Lung (tissue), 12 donors: ENCODE data around the gene ARHGEF28. TPM values are rescaled to one million over a fixed set of nuclear protein-coding genes. Genes with fewer than 3 reads are reported as not detected.

Source experiments
- ATAC-seq: fragments of 200-7000 bp; cut with Tn5 transposase; one replicate; pipeline ENCODE4 v1.9.1; 2020; ENCODE audit warnings: moderate number of reproducible peaks; ENCODE audit not compliant: insufficient read depth, low FRiP score
- DNase-seq, 3 donors: peaks; one replicate each; pipeline ENCODE4 v3.0.0-alpha.2; 2013 to 2017
- H3K27ac ChIP-seq, 2 donors: one replicate each; pipeline ENCODE4 v1.5.1; 2013; ENCODE audit warnings: mild to moderate bottlenecking in 2 of 2, moderate library complexity in 2 of 2, control low read depth in 1 of 2, inconsistent platforms in 1 of 2, low read depth in 1 of 2, low read length in 1 of 2
- H3K27me3 ChIP-seq, 3 donors: one replicate each; pipeline ENCODE4 v1.5.1; 2013; ENCODE audit warnings: low read length in 2 of 3; ENCODE audit not compliant: control insufficient read depth in 3 of 3, insufficient read depth in 3 of 3
- H3K36me3 ChIP-seq, 4 donors: one replicate each; pipeline ENCODE4 v1.5.1; 2013; ENCODE audit warnings: low read length in 4 of 4, mild to moderate bottlenecking in 1 of 4, moderate library complexity in 1 of 4; ENCODE audit not compliant: control insufficient read depth in 4 of 4, insufficient read depth in 4 of 4
- H3K4me1 ChIP-seq, 5 donors: one replicate each; pipeline ENCODE4 v1.5.1; 2013; ENCODE audit warnings: low read length in 5 of 5, mild to moderate bottlenecking in 2 of 5, moderate library complexity in 1 of 5; ENCODE audit not compliant: control insufficient read depth in 5 of 5, insufficient read depth in 5 of 5
- H3K4me3 ChIP-seq: one replicate; pipeline ENCODE4 v1.5.1; 2013; ENCODE audit warnings: mild to moderate bottlenecking, control low read depth, moderate library complexity
- H3K9ac ChIP-seq, 2 donors: one replicate each; pipeline ENCODE4 v1.5.1; 2013; ENCODE audit warnings: low read length in 2 of 2, control low read depth in 1 of 2; ENCODE audit not compliant: insufficient read depth in 1 of 2
- H3K9me3 ChIP-seq, 4 donors: one replicate each; pipeline ENCODE4 v1.5.1; 2013; ENCODE audit warnings: low read length in 3 of 4, mild to moderate bottlenecking in 1 of 4, moderate library complexity in 1 of 4; ENCODE audit not compliant: control insufficient read depth in 4 of 4, insufficient read depth in 3 of 4
- CTCF ChIP-seq: IDR thresholded peaks from 2 replicates; pipeline ENCODE4 v1.5.1; 2012; ENCODE audit warnings: mild to moderate bottlenecking; ENCODE audit errors: control extremely low read depth, extremely low read depth
- WGBS, 2 donors: extraction: QIAGEN DNeasy Blood & Tissue Kit; methylation state at CpG; one replicate each; pipeline ENCODE4 v1.1.7; 2013; 5-methylcytosine and 5-hydroxymethylcytosine counted together
- polyA plus RNA-seq, 2 donors: library from polyadenylated mRNA; stranded (reverse); fragments of 200-250 nt; gene quantifications; one replicate each; pipeline ENCODE4 v1.2.1, GENCODE V29; 2013
- total RNA-seq, 2 donors: library from RNA; depleted of rRNA in 1 of 2; stranded (reverse); fragments of >200 nt in 1 of 2; gene quantifications; one replicate each; pipeline ENCODE4 v1.2.1, GENCODE V29; 2014 to 2021
- donor health status: control.
- donor health status: control.
- donor health status: Bipolar disorder and iron deficiency.
- donor health status: healthy.
- donor health status: DM: yes; HTN: yes; CAD: no.

ARHGEF28 gene
- total and polyA plus RNA-seq, 4 donors: 3.0 to 13.0 (median 10.0) TPM

GRCh38 chr5:73633060-73633459 lies 7.1 kb downstream of the ARHGEF28 start:
- no peak for TF ChIP-seq CTCF
- H3K27me3 ChIP-seq: peaks cover 0 to 10% (median 2%) of the 10 kb centered on the region in 3 donors
- no peak overlapping the region for H3K4me3 ChIP-seq
- H3K9me3 ChIP-seq: no peaks in the 10 kb centered on the region
- DNase-seq (no peak), ATAC-seq (no peak)
- 91% methylated on average over 5 of the region's 5 CpGs for WGBS, 2 donors
- H3K27ac ChIP-seq: no peak overlapping the region
- no peaks in the 10 kb centered on the region for H3K36me3 ChIP-seq
- H3K9ac ChIP-seq: no peak overlapping the region
- peaks cover 0 to 1% (median 0%) of the 10 kb centered on the region in 5 donors for H3K4me1 ChIP-seq

GRCh38 chr5:73636408-73636807 lies 10.4 kb downstream of the ARHGEF28 start:
- no peak for DNase-seq
- Histone ChIP-seq H3K27me3 (peaks cover 0 to 3% (median 0%) of the 10 kb centered on the region in 3 donors), H3K27ac (no peak overlapping the region), H3K4me1 (peaks cover 0 to 4% (median 0%) of the 10 kb centered on the region in 5 donors), H3K36me3 (no peaks in the 10 kb centered on the region), H3K9ac (no peak overlapping the region), H3K4me3 (no peak overlapping the region), H3K9me3 (no peaks in the 10 kb centered on the region)
- ATAC-seq: no peak
- WGBS, 2 donors: 78 to 93% methylated on average over 3 of the region's 3 CpGs
- no peak for TF ChIP-seq CTCF

GRCh38 chr5:73637565-73637964 lies 11.6 kb downstream of the ARHGEF28 start:
- DNase-seq (no peak), ATAC-seq (no peak)
- H3K27me3 ChIP-seq: peaks cover 0 to 3% (median 0%) of the 10 kb centered on the region in 3 donors
- H3K27ac ChIP-seq: no peak overlapping the region
- peaks cover 0 to 4% (median 0%) of the 10 kb centered on the region in 5 donors for H3K4me1 ChIP-seq
- TF ChIP-seq CTCF: no peak
- no peaks in the 10 kb centered on the region for H3K36me3 ChIP-seq
- H3K4me3 ChIP-seq: no peak overlapping the region
- 86 to 90% methylated on average over 2 of the region's 2 CpGs for WGBS, 2 donors
- no peak overlapping the region for H3K9ac ChIP-seq
- H3K9me3 ChIP-seq: no peaks in the 10 kb centered on the region
